ENCODE data around the gene ABCD4. TPM values are rescaled to one million over a fixed set of nuclear protein-coding genes. Genes with fewer than 3 reads are reported as not detected.

Gene ABCD4
- 10 to 100 TPM; 66.9 to 99.4 (median 76.3) TPM for total RNA-seq
- polyA plus RNA-seq: 10 to 100 TPM; 37.2 to 62.5 (median 61.8) TPM
- long read RNA-seq, donor 1, partial matches to known transcripts: 0 of 2 reads
- long read RNA-seq, donor 1, other reads (novel, unspliced or antisense): 0 of 2 reads
- long read RNA-seq, donor 2, partial matches to known transcripts: 0 of 3 reads
- long read RNA-seq, donor 2, other reads (novel, unspliced or antisense): 0 of 3 reads

GRCh38 chr14:74302634-74303569 lies at the start of gene ABCD4:
ABCD4 (minus strand) TSS chr14:74302934; CDS start chr14:74302912, 22 bp downstream.
- Histone ChIP-seq H3K36me3 (peaks cover 0 to 22% (median 13%) of the 10 kb centered on the region in 6 donors), H3K4me3 (peak within 1 kb of the TSS; percentile 64 to 97 (median 88)), H3K27ac (peak within 1 kb of the TSS; percentile 67 to 93 (median 89)), H3K4me1 (peaks cover 25 to 58% (median 39%) of the 10 kb centered on the region in 6 donors), H3K9me3 (no peaks in the 10 kb centered on the region), H3K27me3 (replicated peaks in 1 of 7) (no peaks in the 10 kb centered on the region)
- DNase-seq: peak; percentile 98
- intact Hi-C loops (cut with DNase I; ENCODE audit: low total_unique reads): no loop called here
- 13 to 21% (median 14%) methylated on average over 37 to 61 of the region's 61 CpGs for WGBS, 5 donors
- peak in 6 of 11 experiments; percentile 10 to 58 (median 48) for TF ChIP-seq CTCF (IDR thresholded peaks at IDR 0.05 in 8 of 11, conservative IDR thresholded peaks at IDR 0.05 in 3 of 11)
- peak in 2 of 3 donors; percentile 58 to 66 for TF ChIP-seq POLR2A (IDR thresholded peaks at IDR 0.05)
- peak; percentile 89 to 92 (median 90) for TF ChIP-seq POLR2AphosphoS5 (IDR thresholded peaks at IDR 0.05)

- intact Hi-C loops (cut with DNase I; ENCODE audit: low total_unique reads): no loop called here
These were observed 48.2 kb upstream of the ABCD4 start for GRCh38 chr14:74350928-74351323.

GRCh38 chr14:74350211-74350927 lies 47.6 kb upstream of the ABCD4 start:
- DNase-seq: no peak
- H3K27ac ChIP-seq: no peak overlapping the region
- H3K4me3 ChIP-seq: no peak overlapping the region
- no peak for TF ChIP-seq POLR2AphosphoS5 (IDR thresholded peaks at IDR 0.05)
- no peak for TF ChIP-seq POLR2A (IDR thresholded peaks at IDR 0.05)
- TF ChIP-seq CTCF (IDR thresholded peaks at IDR 0.05 in 8 of 11, conservative IDR thresholded peaks at IDR 0.05 in 3 of 11): no peak
- H3K27me3 ChIP-seq (replicated peaks in 1 of 7): peaks cover 0 to 38% (median 0%) of the 10 kb centered on the region in 7 donors
- no peaks in the 10 kb centered on the region for H3K4me1 ChIP-seq
- H3K9me3 ChIP-seq: no peaks in the 10 kb centered on the region
- intact Hi-C loops (cut with DNase I; ENCODE audit: low total_unique reads): no loop called here
- 53 to 62% (median 56%) methylated on average over 11 of the region's 11 CpGs for whole genome bisulfite sequencing, 5 donors
- H3K36me3 ChIP-seq: no peaks in the 10 kb centered on the region

More at GRCh38 chr14:74350928-74351323, 48.2 kb upstream of the ABCD4 start:
- no peak for DNase-seq
- Histone ChIP-seq H3K36me3 (no peaks in the 10 kb centered on the region), H3K4me1 (no peaks in the 10 kb centered on the region), H3K27me3 (replicated peaks in 1 of 7) (peaks cover 0 to 38% (median 0%) of the 10 kb centered on the region in 7 donors), H3K27ac (no peak overlapping the region), H3K9me3 (no peaks in the 10 kb centered on the region), H3K4me3 (no peak overlapping the region)
- 2 to 18% (median 16%) methylated on average over 1 of the region's 1 CpG for WGBS, 5 donors
- TF ChIP-seq POLR2A (IDR thresholded peaks at IDR 0.05) (no peak), POLR2AphosphoS5 (IDR thresholded peaks at IDR 0.05) (no peak), CTCF (IDR thresholded peaks at IDR 0.05 in 8 of 11, conservative IDR thresholded peaks at IDR 0.05 in 3 of 11) (no peak)
